Measurements from ENCODE around the gene RASGEF1C. TPM values are rescaled to one million over a fixed set of nuclear protein-coding genes. Genes with fewer than 3 reads are reported as not detected.

RASGEF1C gene
- total RNA-seq, 1 donor from 2014 or later = not detected

DNA sequence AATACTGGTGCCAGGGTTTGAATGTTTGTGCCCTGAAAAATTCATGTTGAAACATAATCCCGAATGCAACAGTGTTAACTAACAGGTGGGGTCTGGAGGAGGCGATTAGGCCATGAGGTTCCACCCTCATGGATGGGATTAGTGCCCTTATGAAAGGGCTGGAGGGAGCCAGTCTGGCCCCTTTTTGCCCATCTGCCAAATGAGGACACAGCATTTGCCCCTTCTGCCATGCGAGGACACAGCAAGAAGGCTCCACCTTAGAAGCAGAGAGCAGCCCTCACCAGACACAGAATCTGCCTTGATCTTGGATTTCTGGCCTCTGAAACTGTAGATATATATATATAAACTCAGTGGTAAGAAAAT lies 104.9 kb downstream of the RASGEF1C start:
- Histone ChIP-seq H3K4me3 (no peak overlapping the region), H3K27me3 (ENCODE audit: low read depth) (no peaks in the 10 kb centered on the region), H3K4me1 (no peaks in the 10 kb centered on the region), H3K9me3 (peaks cover 20% of the 10 kb centered on the region), H3K27ac (no peak overlapping the region), H3K36me3 (no peaks in the 10 kb centered on the region)
- DNase-seq (no peak), ATAC-seq (no peak)
- intact Hi-C loops (cut with DNase I) = no loop called here
- TF ChIP-seq, protein P1, sequence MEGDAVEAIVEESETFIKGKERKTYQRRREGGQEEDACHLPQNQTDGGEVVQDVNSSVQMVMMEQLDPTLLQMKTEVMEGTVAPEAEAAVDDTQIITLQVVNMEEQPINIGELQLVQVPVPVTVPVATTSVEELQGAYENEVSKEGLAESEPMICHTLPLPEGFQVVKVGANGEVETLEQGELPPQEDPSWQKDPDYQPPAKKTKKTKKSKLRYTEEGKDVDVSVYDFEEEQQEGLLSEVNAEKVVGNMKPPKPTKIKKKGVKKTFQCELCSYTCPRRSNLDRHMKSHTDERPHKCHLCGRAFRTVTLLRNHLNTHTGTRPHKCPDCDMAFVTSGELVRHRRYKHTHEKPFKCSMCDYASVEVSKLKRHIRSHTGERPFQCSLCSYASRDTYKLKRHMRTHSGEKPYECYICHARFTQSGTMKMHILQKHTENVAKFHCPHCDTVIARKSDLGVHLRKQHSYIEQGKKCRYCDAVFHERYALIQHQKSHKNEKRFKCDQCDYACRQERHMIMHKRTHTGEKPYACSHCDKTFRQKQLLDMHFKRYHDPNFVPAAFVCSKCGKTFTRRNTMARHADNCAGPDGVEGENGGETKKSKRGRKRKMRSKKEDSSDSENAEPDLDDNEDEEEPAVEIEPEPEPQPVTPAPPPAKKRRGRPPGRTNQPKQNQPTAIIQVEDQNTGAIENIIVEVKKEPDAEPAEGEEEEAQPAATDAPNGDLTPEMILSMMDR (IDR thresholded peaks at IDR 0.05) = no peak

DNA sequence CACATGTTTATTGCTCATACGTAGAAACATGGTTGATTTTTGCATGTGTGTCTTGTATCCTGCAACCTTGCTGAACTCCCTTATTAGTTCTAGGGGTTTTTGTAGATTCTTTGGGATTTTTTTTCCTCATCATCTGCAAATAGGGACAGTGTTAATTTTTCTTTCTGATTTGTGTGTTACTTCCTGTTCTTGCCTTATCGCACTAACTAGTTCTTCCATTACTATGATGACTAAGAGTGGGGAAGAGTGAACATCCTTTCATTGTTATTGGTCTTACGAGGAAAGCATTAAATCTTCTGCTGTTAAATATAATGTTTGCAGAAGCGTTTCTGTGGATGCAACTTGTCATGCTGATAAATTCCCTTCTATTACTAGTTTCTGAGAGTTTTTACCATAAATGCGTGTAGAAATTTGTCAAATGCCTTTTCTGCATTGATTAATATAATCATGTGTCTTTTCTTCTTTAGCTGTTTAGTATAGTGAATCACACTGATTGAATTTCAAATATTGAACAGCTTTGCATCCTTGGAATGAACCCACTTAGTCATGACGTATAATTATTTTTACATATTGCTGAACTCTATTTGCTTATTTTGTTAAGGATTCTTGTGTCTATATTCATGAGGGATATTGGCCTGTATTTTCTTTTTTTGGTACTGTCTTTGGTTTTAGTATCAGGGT lies 105.4 kb downstream of the RASGEF1C start:
- H3K9me3 ChIP-seq = peaks cover 20% of the 10 kb centered on the region
- H3K4me1 ChIP-seq = no peaks in the 10 kb centered on the region
- DNase-seq (no peak), ATAC-seq (no peak)
- H3K27me3 ChIP-seq (ENCODE audit: low read depth) = no peaks in the 10 kb centered on the region
- TF ChIP-seq, protein P1 (IDR thresholded peaks at IDR 0.05) = no peak
- no peak overlapping the region for H3K4me3 ChIP-seq
- intact Hi-C loops (cut with DNase I) = no loop called here
- no peaks in the 10 kb centered on the region for H3K36me3 ChIP-seq
- no peak overlapping the region for H3K27ac ChIP-seq

DNA sequence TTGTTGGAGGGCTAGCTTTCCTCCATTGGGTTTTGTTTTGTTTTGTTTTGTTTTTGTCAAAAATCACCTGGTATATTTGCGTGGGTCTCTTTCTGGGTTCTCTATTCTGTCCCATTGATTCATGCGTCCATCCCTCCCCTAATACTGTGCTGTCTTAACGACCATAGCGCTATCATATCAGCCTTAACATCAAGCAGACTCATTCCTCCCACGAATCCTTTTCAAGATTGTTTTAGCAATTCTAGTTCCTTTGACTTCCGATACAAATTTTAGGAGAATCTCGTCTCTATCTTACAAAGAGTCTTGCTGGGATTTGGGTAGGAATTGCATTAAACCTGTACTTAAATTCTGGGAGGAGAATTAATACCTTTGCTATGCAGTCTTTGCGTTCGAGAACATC lies 106.4 kb downstream of the RASGEF1C start:
- no peak overlapping the region for H3K4me3 ChIP-seq
- no peaks in the 10 kb centered on the region for H3K36me3 ChIP-seq
- H3K9me3 ChIP-seq = peaks cover 15% of the 10 kb centered on the region
- ATAC-seq (no peak), DNase-seq (no peak)
- H3K27me3 ChIP-seq (ENCODE audit: low read depth) = no peaks in the 10 kb centered on the region
- TF ChIP-seq, protein P1 (IDR thresholded peaks at IDR 0.05) = no peak
- H3K4me1 ChIP-seq = no peaks in the 10 kb centered on the region
- intact Hi-C loops (cut with DNase I) = no loop called here
- H3K27ac ChIP-seq = no peak overlapping the region

DNA sequence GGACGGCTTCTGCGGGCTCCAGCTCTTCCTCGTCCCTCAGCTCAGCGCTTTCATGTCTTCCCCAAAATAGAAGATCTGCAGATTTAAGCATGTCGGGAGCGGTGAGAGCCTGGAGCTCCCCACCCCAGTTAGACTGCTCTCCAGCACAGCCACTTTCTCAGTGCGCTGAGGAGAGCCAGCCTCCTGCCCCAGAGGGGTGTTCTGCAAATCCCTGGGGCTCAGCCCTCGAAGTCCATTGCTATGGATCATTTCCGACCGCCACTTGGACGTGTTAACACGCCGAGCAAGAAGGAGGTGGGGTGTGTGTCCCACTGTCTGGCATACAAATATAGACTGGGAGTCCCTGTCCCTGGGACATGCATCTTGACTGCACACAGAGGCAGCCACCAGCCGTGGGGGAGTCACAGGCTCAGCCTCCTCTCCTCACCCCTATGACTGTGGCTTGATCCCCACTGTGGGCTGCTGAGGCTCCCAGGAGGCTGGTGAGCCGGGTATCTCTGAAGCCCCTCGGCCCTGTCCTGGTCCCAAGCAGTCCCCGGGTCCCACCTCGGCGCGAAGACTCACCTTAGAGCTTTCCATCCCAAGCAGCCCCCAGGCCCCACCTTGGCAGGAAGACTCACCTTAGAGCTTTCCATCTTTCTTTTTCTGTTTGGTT lies 107.4 kb downstream of the RASGEF1C start:
- TF ChIP-seq, protein P1 (IDR thresholded peaks at IDR 0.05) = no peak
- no peak overlapping the region for H3K27ac ChIP-seq
- no peak overlapping the region for H3K4me3 ChIP-seq
- H3K36me3 ChIP-seq = no peaks in the 10 kb centered on the region
- intact Hi-C loops (cut with DNase I) = no loop called here
- peaks cover 5% of the 10 kb centered on the region for H3K9me3 ChIP-seq
- no peaks in the 10 kb centered on the region for H3K27me3 ChIP-seq (ENCODE audit: low read depth)
- no peaks in the 10 kb centered on the region for H3K4me1 ChIP-seq
- no peak for ATAC-seq
- DNase-seq = peak; percentile 42

DNA sequence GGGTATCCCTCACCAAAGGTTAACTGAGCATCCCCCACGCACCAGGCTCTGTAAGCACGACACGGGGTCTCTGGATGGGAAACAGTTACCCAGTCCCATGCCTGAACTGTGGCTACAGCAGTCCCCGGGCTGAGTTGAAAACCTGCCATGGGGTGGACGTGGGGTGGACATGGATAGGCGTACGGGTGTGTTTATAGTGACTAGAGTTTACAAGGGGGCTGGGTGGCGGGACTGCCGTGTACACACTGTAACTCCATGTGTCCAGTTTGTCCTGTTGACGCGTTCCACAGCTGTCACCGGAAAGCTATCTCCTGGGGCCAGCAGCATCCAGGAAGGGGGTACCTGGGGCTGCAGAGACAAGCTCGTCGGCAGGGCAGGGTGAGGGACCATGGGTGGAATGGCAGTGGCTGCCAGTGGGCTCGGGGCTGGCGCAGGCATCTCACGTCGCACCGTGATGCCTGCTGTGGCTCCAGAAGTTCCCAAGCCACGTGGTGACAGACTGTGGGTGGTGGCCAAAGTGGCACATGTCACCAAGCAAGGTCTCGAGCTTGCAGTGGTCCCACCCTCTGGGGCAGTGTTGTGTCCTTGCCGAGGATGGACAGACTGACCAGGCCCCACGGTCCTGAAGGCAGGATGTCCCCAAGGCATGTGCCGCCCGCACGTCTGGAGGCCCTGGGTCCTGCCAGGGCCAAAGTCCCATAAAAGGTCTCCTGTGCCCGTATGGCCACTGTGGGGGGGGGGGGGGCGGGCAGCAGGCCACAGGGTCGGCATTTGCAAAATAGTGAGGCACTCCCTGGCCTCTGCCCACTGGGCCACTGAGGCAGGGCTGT lies 108.2 kb downstream of the RASGEF1C start:
- Histone ChIP-seq H3K9me3 (no peaks in the 10 kb centered on the region), H3K36me3 (no peaks in the 10 kb centered on the region), H3K4me3 (no peak overlapping the region), H3K4me1 (no peaks in the 10 kb centered on the region), H3K27ac (no peak overlapping the region), H3K27me3 (ENCODE audit: low read depth) (no peaks in the 10 kb centered on the region)
- intact Hi-C loops (cut with DNase I) = no loop called here
- TF ChIP-seq, protein P1 (IDR thresholded peaks at IDR 0.05) = no peak
- DNase-seq = no peak
- no peak for ATAC-seq

Measured in lower lobe of right lung (tissue), 2 donors.